K562 (cell line): ENCODE measurements around the gene HDAC7. TPM values are rescaled to one million over a fixed set of nuclear protein-coding genes. Genes with fewer than 3 reads are reported as not detected.

Experiments used
- BRF2 ChIP-seq: IDR thresholded peaks from 3 replicates; pipeline ENCODE4 v1.6.1; 2011; ENCODE audit warnings: borderline replicate concordance, mild to moderate bottlenecking; ENCODE audit not compliant: insufficient read length, insufficient read depth
- CCNT2 ChIP-seq: IDR thresholded peaks from 2 replicates; pipeline ENCODE4 v1.6.1; 2011; ENCODE audit warnings: borderline replicate concordance, low read depth, mild to moderate bottlenecking, moderate library complexity, mixed read lengths, low read length; ENCODE audit not compliant: insufficient read length; ENCODE audit errors: extremely low read depth
- CHD2 ChIP-seq: IDR thresholded peaks from 2 replicates; pipeline ENCODE4 v1.6.1; 2011; ENCODE audit warnings: low read depth, low read length
- GATAD2A ChIP-seq: fragments of 450-650 bp; IDR thresholded peaks from 2 replicates; pipeline ENCODE4 v1.6.1; 2017
- NCOA1 ChIP-seq: fragments of 450-650 bp; IDR thresholded peaks from 2 replicates; pipeline ENCODE4 v1.6.1; 2016; ENCODE audit warnings: low read depth
- RBBP5 ChIP-seq: fragments of 200-600 bp; sonication (generic); IDR thresholded peaks from 2 replicates; pipeline ENCODE4 v1.6.1; 2012; ENCODE audit warnings: borderline replicate concordance, mild to moderate bottlenecking, low read length, control low read depth, inconsistent platforms; ENCODE audit not compliant: insufficient read depth, poor library complexity, severe bottlenecking
- RBFOX2 ChIP-seq: fragments of 200-400 bp; formaldehyde crosslinking; IDR thresholded peaks from 2 replicates; pipeline ENCODE4 v1.6.1; 2017; ENCODE audit warnings: low read depth, mild to moderate bottlenecking, low read length, moderate library complexity
- RNF2 ChIP-seq: sonication (generic); IDR thresholded peaks from 2 replicates; pipeline ENCODE4 v1.6.1; 2016
- TCF15 ChIP-seq: fragments of 250-450 bp; sonication (Bioruptor Pico); IDR thresholded peaks from 2 replicates; pipeline ENCODE4 v1.8.0; 2022; ENCODE audit warnings: moderate library complexity, mild to moderate bottlenecking, inconsistent platforms
- polyA plus RNA-seq, 8 experiments: library from polyadenylated mRNA; depleted of rRNA in 4 of 8; stranded (reverse) in 5 of 8; unstranded in 3 of 8; fragments of >200 nt; fragmentation: Nextera tagmentation in 2 of 8; fragmentation: Illumina TruSeq in 1 of 8; extraction: Ambion mirVana in 2 of 8; extraction: Trizol in 1 of 8; gene quantifications; 2 replicates each; pipeline versions ENCODE4 v1.2.1 to v1.2.3, GENCODE V29; 2011 to 2014; ENCODE audit warnings: inconsistent platforms in 1 of 8, missing spikeins in 1 of 8
- total RNA-seq, 7 experiments: library from RNA; depleted of rRNA in 6 of 7; stranded (reverse); fragments of >200 nt in 6 of 7; fragmentation: Illumina TruSeq in 2 of 7; extraction: Trizol in 2 of 7; gene quantifications; 2 replicates each; pipeline versions ENCODE4 v1.2.1 to v1.2.3, GENCODE V29; 2011 to 2021; ENCODE audit warnings: low replicate concordance in 1 of 7
- TF ChIP-seq, protein P1 (sequence below): fragments of 450-650 bp; IDR thresholded peaks from 2 replicates; pipeline ENCODE4 v1.6.1; 2017; ENCODE audit warnings: mild to moderate bottlenecking, moderate library complexity
- TF ChIP-seq, protein P2 (sequence below): sonication (generic); formaldehyde crosslinking; IDR thresholded peaks from 2 replicates; pipeline ENCODE4 v1.8.1; 2023; ENCODE audit warnings: mild to moderate bottlenecking, missing genetic modification reagents
- TF ChIP-seq, protein P3 (sequence below): fragments of 450-650 bp; formaldehyde crosslinking; IDR thresholded peaks from 2 replicates; pipeline ENCODE4 v1.4.0; 2022; ENCODE audit warnings: mild to moderate bottlenecking, moderate library complexity

HDAC7 gene
- total and polyA plus RNA-seq, 9 of the 15 experiments (the other 6 are each of a cell fraction or from before 2014, with no cell fraction given) = 2.5 to 129 (median 31.1) TPM

DNA sequence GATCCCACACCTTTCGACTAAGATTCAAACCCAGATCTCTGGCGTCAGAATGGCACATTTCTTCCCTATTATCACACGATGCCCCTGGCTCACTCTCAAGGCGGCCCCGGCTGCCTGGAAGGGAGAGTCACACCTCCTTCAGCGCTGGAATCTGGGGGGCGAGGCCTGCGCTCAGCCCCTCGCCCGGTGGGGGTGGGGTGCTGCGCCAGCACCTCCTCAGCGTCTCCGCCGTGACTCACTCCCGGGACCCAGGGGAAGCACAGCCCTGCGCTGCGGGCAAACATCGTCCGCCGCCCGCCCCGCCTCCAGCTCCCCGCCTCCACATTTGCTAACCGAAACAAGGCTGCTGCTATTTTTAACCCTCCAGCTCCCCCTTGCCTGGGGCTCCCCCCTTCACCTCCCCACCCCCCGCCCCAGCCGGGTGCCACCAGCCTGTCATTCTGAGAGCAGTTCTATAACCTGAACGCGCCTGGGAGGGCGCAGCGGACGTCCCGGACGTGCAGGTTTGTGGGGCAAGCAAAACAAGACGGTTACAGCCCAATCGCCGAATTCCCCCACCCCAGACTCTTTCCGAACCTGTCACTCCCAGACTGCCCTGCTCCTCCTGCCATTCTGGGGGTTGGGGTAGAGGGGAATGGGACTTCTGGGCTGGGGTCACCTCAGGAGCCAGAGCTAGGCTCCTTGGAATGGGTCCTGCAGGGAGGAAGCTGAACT is 6.7 kb downstream of the HDAC7 start (continued):
- TF ChIP-seq, protein P1, sequence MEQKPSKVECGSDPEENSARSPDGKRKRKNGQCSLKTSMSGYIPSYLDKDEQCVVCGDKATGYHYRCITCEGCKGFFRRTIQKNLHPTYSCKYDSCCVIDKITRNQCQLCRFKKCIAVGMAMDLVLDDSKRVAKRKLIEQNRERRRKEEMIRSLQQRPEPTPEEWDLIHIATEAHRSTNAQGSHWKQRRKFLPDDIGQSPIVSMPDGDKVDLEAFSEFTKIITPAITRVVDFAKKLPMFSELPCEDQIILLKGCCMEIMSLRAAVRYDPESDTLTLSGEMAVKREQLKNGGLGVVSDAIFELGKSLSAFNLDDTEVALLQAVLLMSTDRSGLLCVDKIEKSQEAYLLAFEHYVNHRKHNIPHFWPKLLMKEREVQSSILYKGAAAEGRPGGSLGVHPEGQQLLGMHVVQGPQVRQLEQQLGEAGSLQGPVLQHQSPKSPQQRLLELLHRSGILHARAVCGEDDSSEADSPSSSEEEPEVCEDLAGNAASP = no peak
- TF ChIP-seq TCF15 (CRISPR knock-in tag) (no peak), NCOA1 (no peak; the same call in 1 of the 2 replicates), BRF2 (no peak), RNF2 (peak; percentile 85; the same call in 1 of the 2 replicates), RBFOX2 (peak; percentile 70), GATAD2A (peak; percentile 67; the same call in 1 of the 2 replicates), RBBP5 (peak; percentile 23), CCNT2 (peak; percentile 86), CHD2 (peak; percentile 10; the same call in 1 of the 2 replicates)
- TF ChIP-seq, protein P2, sequence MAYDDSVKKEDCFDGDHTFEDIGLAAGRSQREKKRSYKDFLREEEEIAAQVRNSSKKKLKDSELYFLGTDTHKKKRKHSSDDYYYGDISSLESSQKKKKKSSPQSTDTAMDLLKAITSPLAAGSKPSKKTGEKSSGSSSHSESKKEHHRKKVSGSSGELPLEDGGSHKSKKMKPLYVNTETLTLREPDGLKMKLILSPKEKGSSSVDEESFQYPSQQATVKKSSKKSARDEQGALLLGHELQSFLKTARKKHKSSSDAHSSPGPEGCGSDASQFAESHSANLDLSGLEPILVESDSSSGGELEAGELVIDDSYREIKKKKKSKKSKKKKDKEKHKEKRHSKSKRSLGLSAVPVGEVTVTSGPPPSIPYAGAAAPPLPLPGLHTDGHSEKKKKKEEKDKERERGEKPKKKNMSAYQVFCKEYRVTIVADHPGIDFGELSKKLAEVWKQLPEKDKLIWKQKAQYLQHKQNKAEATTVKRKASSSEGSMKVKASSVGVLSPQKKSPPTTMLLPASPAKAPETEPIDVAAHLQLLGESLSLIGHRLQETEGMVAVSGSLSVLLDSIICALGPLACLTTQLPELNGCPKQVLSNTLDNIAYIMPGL (CRISPR knock-in tag) = no peak
- TF ChIP-seq, protein P3, sequence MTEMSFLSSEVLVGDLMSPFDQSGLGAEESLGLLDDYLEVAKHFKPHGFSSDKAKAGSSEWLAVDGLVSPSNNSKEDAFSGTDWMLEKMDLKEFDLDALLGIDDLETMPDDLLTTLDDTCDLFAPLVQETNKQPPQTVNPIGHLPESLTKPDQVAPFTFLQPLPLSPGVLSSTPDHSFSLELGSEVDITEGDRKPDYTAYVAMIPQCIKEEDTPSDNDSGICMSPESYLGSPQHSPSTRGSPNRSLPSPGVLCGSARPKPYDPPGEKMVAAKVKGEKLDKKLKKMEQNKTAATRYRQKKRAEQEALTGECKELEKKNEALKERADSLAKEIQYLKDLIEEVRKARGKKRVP (CRISPR knock-in tag) = peak; percentile 36; the same call in 1 of the 2 replicates
